Endothelial cell of hepatic sinusoid (primary cell): ENCODE measurements around the gene ZNF555.

Source experiments
- in situ Hi-C: cut with HindIII; loops from 2 replicates; pipeline ENCODE4 v1.10.0; 2017; ENCODE audit warnings: low sequenced_read_pairs

The ZNF555 gene

GRCh38 chr19:2906631-2907195 lies 65.4 kb downstream of the ZNF555 start:
- in situ Hi-C loops, result no loop called here
